T-helper 22 cell (primary cell): ENCODE measurements around the gene CLEC4M.

Experiments
- DNase-seq: peaks from one replicate; pipeline ENCODE4 v3.0.0-alpha.2; 2020; ENCODE audit warnings: low read depth

CLEC4M gene

GRCh38 chr19:7762719-7763293, at the start of gene CLEC4M:
CLEC4M (plus strand) TSS chr19:7763243; CDS start chr19:7763267, 24 bp downstream.
- no peak for DNase-seq

GRCh38 chr19:7715671-7716070, 47.4 kb upstream of the CLEC4M start:
- DNase-seq, result no peak

GRCh38 chr19:7716762-7717161, 46.3 kb upstream of the CLEC4M start:
- no peak for DNase-seq

- DNase-seq, result no peak
Observed at GRCh38 chr19:7718668-7719067, 44.4 kb upstream of the CLEC4M start.

- no peak for DNase-seq
Observed at GRCh38 chr19:7720351-7720750, 42.7 kb upstream of the CLEC4M start.

- no peak for DNase-seq
Observed at GRCh38 chr19:7722231-7722651, 40.8 kb upstream of the CLEC4M start.

GRCh38 chr19:7725791-7726190, 37.3 kb upstream of the CLEC4M start:
- no peak for DNase-seq

- no peak for DNase-seq
Observed at GRCh38 chr19:7729211-7729610, 33.8 kb upstream of the CLEC4M start.

GRCh38 chr19:7729831-7730285, 33.2 kb upstream of the CLEC4M start:
- no peak for DNase-seq

- DNase-seq, result no peak
Observed at GRCh38 chr19:7730286-7731217, 32.5 kb upstream of the CLEC4M start.

GRCh38 chr19:7731218-7731595, 31.8 kb upstream of the CLEC4M start:
- no peak for DNase-seq

GRCh38 chr19:7731615-7732014, 31.4 kb upstream of the CLEC4M start:
- no peak for DNase-seq

- DNase-seq, result no peak
Observed at GRCh38 chr19:7732045-7732444, 31.0 kb upstream of the CLEC4M start, which contains the start of gene CLEC4G. CLEC4G (minus strand) TSS chr19:7732110; CDS start chr19:7732102, 8 bp downstream.

- DNase-seq, result no peak
Observed at GRCh38 chr19:7733376-7733775, 29.7 kb upstream of the CLEC4M start.

- DNase-seq, result no peak
Observed at GRCh38 chr19:7734220-7735203, 28.5 kb upstream of the CLEC4M start.

- DNase-seq, result no peak
Observed at GRCh38 chr19:7736148-7736547, 26.9 kb upstream of the CLEC4M start.

GRCh38 chr19:7737215-7737614, 25.8 kb upstream of the CLEC4M start:
- no peak for DNase-seq

GRCh38 chr19:7738023-7738422, 25.0 kb upstream of the CLEC4M start:
- no peak for DNase-seq

- DNase-seq, result no peak
Observed at GRCh38 chr19:7739211-7739755, 23.8 kb upstream of the CLEC4M start.

- DNase-seq, result no peak
Observed at GRCh38 chr19:7739801-7740681, 23.0 kb upstream of the CLEC4M start.

- no peak for DNase-seq
Observed at GRCh38 chr19:7740682-7741054, 22.4 kb upstream of the CLEC4M start.
